GM13977 (cell line): ENCODE measurements around the gene LPAR3.

ENCODE experiments used
- DNase-seq: peaks from one replicate; pipeline ENCODE4 v3.0.0; 2012; ENCODE audit warnings: low spot score
- in situ Hi-C: fragments of 300-500 bp; cut with MboI; formaldehyde crosslinking; loops from one replicate; pipeline ENCODE4 v1.12.0; 2022; ENCODE audit warnings: low sequenced_read_pairs, low pct_unique_long_range_greater_than_20kb, mixed read lengths, inconsistent platforms; ENCODE audit not compliant: unreplicated experiment
- TF ChIP-seq, protein P1 (sequence below): IDR thresholded peaks from 2 replicates; pipeline ENCODE4 v1.5.1; 2012; ENCODE audit warnings: mild to moderate bottlenecking, control low read depth; ENCODE audit not compliant: insufficient read depth; ENCODE audit errors: extremely low read depth, missing control alignments

The LPAR3 gene

DNA sequence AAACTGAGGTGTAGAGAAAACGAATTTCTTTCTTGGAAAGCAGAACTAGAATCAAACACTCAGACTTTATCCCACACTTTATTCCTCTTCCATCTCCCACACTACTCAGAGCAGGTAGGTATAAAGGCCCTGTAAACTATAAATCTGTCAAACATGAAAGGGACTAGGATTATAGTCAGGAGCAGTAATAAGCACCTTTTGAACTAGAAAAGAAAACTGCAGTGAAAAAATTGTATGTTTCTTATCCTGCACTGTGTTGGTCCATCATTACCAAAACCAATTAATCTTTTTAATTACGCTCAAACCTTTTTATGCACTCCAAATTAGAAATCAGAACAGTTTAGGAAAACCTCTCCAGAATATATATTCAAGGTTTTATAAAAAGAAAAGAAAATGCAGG is 47.6 kb downstream of the LPAR3 start:
- no peak for DNase-seq
- in situ Hi-C loops: no loop called here
- TF ChIP-seq, protein P1, sequence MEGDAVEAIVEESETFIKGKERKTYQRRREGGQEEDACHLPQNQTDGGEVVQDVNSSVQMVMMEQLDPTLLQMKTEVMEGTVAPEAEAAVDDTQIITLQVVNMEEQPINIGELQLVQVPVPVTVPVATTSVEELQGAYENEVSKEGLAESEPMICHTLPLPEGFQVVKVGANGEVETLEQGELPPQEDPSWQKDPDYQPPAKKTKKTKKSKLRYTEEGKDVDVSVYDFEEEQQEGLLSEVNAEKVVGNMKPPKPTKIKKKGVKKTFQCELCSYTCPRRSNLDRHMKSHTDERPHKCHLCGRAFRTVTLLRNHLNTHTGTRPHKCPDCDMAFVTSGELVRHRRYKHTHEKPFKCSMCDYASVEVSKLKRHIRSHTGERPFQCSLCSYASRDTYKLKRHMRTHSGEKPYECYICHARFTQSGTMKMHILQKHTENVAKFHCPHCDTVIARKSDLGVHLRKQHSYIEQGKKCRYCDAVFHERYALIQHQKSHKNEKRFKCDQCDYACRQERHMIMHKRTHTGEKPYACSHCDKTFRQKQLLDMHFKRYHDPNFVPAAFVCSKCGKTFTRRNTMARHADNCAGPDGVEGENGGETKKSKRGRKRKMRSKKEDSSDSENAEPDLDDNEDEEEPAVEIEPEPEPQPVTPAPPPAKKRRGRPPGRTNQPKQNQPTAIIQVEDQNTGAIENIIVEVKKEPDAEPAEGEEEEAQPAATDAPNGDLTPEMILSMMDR: no peak

DNA sequence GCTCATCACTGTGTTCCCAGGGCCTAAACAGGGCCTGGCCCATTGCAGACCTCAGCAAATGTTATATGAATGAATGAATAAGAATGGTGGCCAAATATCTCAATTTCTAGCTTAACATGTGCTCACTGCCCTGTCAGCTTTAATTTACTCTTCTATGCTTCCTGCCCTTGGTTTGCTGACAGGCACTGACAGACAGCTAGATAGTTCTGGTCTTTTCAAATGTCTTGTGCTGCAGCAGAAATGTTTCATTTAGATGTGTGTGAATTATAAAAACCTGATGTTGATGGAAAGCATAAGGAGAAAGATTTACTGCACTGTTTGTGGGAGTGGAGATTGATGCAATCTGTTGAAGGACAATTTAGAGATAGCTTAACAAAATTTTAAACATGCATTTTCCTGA is 48.9 kb downstream of the LPAR3 start:
- in situ Hi-C loops: no loop called here
- no peak for DNase-seq
- TF ChIP-seq, protein P1: no peak

DNA sequence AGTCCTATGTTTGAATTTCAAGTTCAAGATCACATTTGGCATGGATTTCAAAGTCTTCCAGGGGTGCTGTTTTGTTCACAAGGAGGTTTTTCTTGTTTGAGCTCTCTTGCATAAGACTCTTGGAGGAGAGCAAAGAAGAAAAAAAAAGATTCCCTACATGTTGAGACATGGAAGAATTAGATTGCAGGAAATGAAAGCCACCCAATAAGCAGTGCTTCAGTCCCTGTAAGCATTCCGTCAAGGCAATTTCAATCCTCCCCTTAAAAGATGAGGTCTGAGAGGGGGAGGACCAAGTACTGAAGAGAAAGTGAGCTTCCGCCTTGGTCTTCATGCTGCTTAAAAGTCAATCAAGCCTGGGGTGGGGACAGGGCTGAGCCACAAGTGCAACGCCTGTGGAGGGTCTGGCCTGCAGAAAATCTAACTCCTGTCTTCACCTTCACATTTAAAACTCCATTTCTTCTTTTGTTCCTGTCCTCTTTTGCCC is 50.2 kb downstream of the LPAR3 start:
- in situ Hi-C loops: no loop called here
- DNase-seq: no peak
- TF ChIP-seq, protein P1: no peak

DNA sequence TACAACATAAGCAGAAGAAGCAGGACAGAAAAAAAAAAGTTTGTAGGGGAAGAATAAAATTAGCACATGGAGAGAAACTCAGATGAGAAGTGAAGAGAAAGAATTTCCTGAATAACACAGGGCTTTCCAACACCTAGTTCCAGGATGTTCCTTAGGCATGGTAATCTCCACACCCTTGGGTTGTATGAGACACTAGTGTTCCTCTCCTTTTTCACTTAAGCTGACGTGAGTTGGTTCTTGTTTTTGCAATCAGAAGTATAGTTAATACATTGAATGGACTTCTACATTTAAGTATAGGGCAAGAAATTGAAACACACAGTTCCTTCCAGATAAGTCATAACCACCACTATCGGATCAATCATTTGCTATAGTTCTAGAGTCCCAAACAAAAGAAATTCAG is 51.0 kb downstream of the LPAR3 start:
- no peak for DNase-seq
- in situ Hi-C loops: no loop called here
- TF ChIP-seq, protein P1: no peak

DNA sequence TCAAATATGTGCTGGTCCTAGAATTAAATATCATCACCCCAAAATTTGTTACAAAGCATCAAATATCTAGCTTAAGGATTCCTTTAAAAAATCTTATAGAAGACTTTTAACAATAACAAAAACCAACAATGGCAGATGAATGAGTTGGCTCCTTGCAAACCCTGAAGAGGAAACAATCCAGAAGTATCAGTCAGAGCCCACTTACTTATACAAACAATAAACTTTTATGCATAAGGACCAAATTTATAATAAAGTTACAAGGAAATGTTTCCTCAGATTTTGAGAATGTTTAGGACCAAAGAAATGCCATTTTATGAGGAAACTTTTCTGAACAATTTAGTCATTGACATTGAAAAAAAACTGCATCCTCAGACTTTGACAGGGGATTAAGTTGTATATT is 52.7 kb downstream of the LPAR3 start:
- in situ Hi-C loops: no loop called here
- TF ChIP-seq, protein P1: no peak
- DNase-seq: no peak

DNA sequence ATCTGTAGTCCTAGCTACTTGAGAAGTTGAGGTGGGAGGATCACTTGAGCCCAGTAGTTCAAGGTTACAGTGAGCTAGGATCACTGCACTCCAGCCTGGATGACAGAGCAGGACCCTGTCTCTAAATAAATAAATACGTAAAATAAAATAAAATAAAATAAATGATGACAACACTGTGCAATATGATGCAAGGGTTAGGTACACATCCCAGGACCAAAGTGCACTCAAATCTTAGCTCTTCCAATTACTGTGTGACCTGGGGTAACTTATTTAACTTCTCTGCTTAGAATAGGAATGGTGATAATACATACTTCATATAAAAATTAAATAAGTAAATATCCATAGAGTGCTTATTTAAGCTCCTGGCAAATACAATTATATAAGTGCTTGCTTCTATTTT is 53.5 kb downstream of the LPAR3 start:
- TF ChIP-seq, protein P1: no peak
- no peak for DNase-seq
- in situ Hi-C loops: no loop called here

DNA sequence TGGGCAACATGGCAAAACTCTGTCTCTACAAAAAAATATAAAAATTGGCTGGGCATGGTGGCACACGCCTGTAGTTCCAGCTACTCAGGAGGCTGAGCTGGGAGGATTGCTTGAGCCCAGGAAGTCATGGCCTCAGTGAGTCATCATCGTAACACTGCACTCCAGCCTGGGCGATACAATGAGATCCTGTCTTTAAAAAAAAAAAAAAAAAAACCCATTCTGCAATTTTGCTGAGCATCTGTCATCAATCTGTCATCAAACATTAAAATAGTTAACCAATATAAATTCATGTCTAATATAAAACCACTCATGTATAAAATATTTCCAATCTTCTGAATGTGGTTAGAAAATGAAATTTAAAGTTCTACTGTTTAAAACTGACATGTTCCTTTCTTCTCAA is 56.9 kb downstream of the LPAR3 start:
- TF ChIP-seq, protein P1: no peak
- in situ Hi-C loops: no loop called here
- DNase-seq: no peak
